GM19328 (cell line): ENCODE results near the gene ZNF385D.

Experiments
- ATAC-seq: cut with Tn5 transposase; IDR thresholded peaks from one replicate; pipeline ENCODE4 v1.9.1; 2021; ENCODE audit warnings: mild to moderate bottlenecking, moderate library complexity; ENCODE audit not compliant: unreplicated experiment

ZNF385D gene

GRCh38 chr3:21682206-21682605 is 68.8 kb downstream of the ZNF385D start:
- no peak for ATAC-seq

- ATAC-seq = no peak
Measured at GRCh38 chr3:21673393-21673792, 77.6 kb downstream of the ZNF385D start.

GRCh38 chr3:21672303-21672702 is 78.7 kb downstream of the ZNF385D start:
- ATAC-seq = no peak

- ATAC-seq = no peak
Measured at GRCh38 chr3:21670386-21670785, 80.6 kb downstream of the ZNF385D start.

- ATAC-seq = no peak
Measured at GRCh38 chr3:21668012-21668411, 83.0 kb downstream of the ZNF385D start.

- ATAC-seq = no peak
Measured at GRCh38 chr3:21665444-21666100, 85.4 kb downstream of the ZNF385D start.

GRCh38 chr3:21664996-21665395 is 86.0 kb downstream of the ZNF385D start:
- ATAC-seq = no peak

GRCh38 chr3:21662403-21662802 is 88.6 kb downstream of the ZNF385D start:
- no peak for ATAC-seq

GRCh38 chr3:21654662-21655061 is 96.3 kb downstream of the ZNF385D start:
- ATAC-seq = no peak

- ATAC-seq = no peak
Measured at GRCh38 chr3:21654241-21654640, 96.8 kb downstream of the ZNF385D start.

- no peak for ATAC-seq
Measured at GRCh38 chr3:21649519-21649918, 101.5 kb downstream of the ZNF385D start.

- no peak for ATAC-seq
Measured at GRCh38 chr3:21647961-21648360, 103.0 kb downstream of the ZNF385D start.

- no peak for ATAC-seq
Measured at GRCh38 chr3:21645121-21645897, 105.7 kb downstream of the ZNF385D start.

GRCh38 chr3:21644268-21644667 is 106.7 kb downstream of the ZNF385D start:
- no peak for ATAC-seq

GRCh38 chr3:21643752-21644151 is 107.3 kb downstream of the ZNF385D start:
- ATAC-seq = no peak

GRCh38 chr3:21642433-21642832 is 108.6 kb downstream of the ZNF385D start:
- no peak for ATAC-seq

- no peak for ATAC-seq
Measured at GRCh38 chr3:21641959-21642358, 109.1 kb downstream of the ZNF385D start.

GRCh38 chr3:21638488-21638887 is 112.5 kb downstream of the ZNF385D start:
- no peak for ATAC-seq

- ATAC-seq = no peak
Measured at GRCh38 chr3:21634112-21634511, 116.9 kb downstream of the ZNF385D start.

- no peak for ATAC-seq
Measured at GRCh38 chr3:21624524-21624923, 126.5 kb downstream of the ZNF385D start.

- ATAC-seq = no peak
Measured at GRCh38 chr3:21621181-21621651, 129.8 kb downstream of the ZNF385D start.

- no peak for ATAC-seq
Measured at GRCh38 chr3:21620511-21621155, 130.4 kb downstream of the ZNF385D start.
